Mucosa of rectum (tissue), 2 donors: ENCODE data around the gene AGK.
"Not testable (repeated sequence)": the region's sequence is repeated elsewhere in the genome, so short reads cannot be mapped to it uniquely, and the experiment has no call there.

Experiments used
- H3K27ac ChIP-seq, 2 donors: one replicate each; pipeline ENCODE4 v1.7.0; 2013; ENCODE audit warnings: inconsistent platforms in 2 of 2, low read depth in 2 of 2, low read length in 2 of 2
- H3K27me3 ChIP-seq, 2 donors: one replicate each; pipeline ENCODE4 v1.7.0; 2013; ENCODE audit warnings: low read length in 2 of 2; ENCODE audit not compliant: control insufficient read depth in 2 of 2, insufficient read depth in 2 of 2
- H3K36me3 ChIP-seq, 2 donors: one replicate each; pipeline ENCODE4 v1.7.0; 2013; ENCODE audit warnings: low read length in 2 of 2; ENCODE audit not compliant: control insufficient read depth in 2 of 2, insufficient read depth in 2 of 2
- H3K4me1 ChIP-seq, 2 donors: one replicate each; pipeline ENCODE4 v1.7.0; 2013; ENCODE audit warnings: low read length in 2 of 2, mild to moderate bottlenecking in 1 of 2; ENCODE audit not compliant: control insufficient read depth in 2 of 2, insufficient read depth in 2 of 2
- H3K4me3 ChIP-seq, 2 donors: one replicate each; pipeline ENCODE4 v1.7.0; 2013; ENCODE audit warnings: low read length in 2 of 2
- H3K9ac ChIP-seq, 2 donors: one replicate each; pipeline ENCODE4 v1.7.0; 2013; ENCODE audit warnings: low read length in 2 of 2, low read depth in 1 of 2, mild to moderate bottlenecking in 1 of 2
- H3K9me3 ChIP-seq, 2 donors: one replicate each; pipeline ENCODE4 v1.7.0; 2013; ENCODE audit warnings: low read length in 2 of 2; ENCODE audit not compliant: control insufficient read depth in 2 of 2
- donor health status: healthy.
- donor health status: Normal muscosa, but diverticular disease.

Gene AGK

DNA sequence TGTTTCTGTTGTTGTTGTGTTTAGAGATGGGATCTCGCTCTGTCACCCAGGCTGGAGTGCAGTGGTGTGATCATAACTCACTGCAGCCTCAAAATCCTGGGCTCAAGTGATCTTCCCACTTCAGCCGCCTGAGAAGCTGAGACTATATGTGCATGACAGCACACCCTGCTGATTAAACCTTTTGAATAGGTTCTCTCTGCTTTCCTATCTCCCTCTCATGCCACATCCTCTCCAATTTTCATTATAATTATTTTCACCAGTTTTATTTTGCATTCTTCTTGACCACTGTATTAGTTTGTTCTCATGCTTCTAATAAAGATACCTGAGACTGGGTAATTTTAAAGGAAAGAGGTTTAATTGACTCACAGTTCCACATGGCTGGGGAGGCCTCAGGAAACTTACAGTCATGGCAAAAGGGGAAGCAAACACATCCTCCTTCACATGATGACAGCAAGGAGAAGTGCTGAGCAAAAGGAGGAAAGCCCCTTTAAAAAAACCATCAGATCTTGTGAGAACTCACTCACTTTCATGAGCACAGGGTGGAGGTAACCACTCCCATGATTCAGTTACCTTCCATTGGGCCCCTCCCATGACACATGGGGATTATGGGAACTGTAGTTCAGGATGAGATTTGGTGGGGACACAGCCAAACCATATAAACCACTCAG, 12.9 kb downstream of the AGK start:
- no peak overlapping the region for H3K9ac ChIP-seq
- H3K36me3 ChIP-seq, result peaks cover 18 to 20% of the 10 kb centered on the region in 2 donors
- H3K27me3 ChIP-seq, result no peaks in the 10 kb centered on the region

DNA sequence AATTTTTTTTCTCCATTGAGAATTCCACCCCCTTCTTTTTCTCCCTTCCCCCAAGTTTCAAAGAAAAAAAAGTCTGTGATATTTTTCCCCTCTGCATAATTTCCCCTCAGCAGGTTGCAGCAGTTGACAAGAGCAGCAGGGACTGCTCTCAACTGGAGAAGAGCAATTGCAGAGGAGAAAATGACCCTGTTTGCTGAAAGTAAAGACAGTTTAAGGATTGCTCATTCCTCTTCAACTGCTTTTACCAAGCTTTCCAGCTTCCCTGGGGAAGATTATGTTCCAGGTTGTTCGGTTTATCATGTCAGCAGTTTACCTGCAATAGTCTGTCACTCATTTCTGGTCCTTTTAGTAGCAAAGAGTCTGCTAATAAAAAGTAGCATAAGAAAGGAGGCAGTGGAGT, 16.2 kb downstream of the AGK start:
- no peaks in the 10 kb centered on the region for H3K27me3 ChIP-seq

More for the DNA sequence above, 12.9 kb downstream of the AGK start:
- Histone ChIP-seq H3K27ac (no peak overlapping the region), H3K4me1 (no peaks in the 10 kb centered on the region), H3K4me3 (no peak overlapping the region), H3K9me3 (no peaks in the 10 kb centered on the region)

DNA sequence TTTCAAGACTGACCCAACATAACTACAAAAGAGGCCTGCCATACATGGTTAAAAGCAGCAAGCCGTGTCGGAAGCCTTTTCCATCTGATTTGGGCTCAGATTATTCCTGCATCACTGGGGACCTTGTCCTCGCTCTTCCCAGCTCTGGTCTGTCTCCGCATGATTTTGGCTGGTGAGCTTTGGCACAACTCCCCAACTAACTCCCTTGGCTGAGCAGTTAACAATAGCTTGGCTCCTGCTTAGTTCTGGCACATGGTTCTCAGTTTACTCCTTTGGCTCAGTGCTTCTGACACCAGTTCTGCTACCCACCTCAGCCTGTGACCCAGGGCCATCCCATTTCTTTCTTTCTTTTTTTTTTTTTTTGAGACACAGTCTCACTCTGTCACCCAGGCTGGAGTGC, 17.0 kb downstream of the AGK start:
- no peak overlapping the region for H3K9ac ChIP-seq
- H3K9me3 ChIP-seq, result no peaks in the 10 kb centered on the region
- peaks cover 17 to 18% of the 10 kb centered on the region in 2 donors for H3K36me3 ChIP-seq
- H3K27me3 ChIP-seq, result no peaks in the 10 kb centered on the region
- H3K27ac ChIP-seq, result no peak overlapping the region
- H3K4me3 ChIP-seq, result no peak overlapping the region
- no peaks in the 10 kb centered on the region for H3K4me1 ChIP-seq

More for the DNA sequence above, 16.2 kb downstream of the AGK start:
- Histone ChIP-seq H3K4me1 (no peaks in the 10 kb centered on the region), H3K4me3 (no peak overlapping the region), H3K9me3 (no peaks in the 10 kb centered on the region), H3K36me3 (peaks cover 18 to 20% of the 10 kb centered on the region in 2 donors), H3K9ac (no peak overlapping the region), H3K27ac (no peak overlapping the region)

DNA sequence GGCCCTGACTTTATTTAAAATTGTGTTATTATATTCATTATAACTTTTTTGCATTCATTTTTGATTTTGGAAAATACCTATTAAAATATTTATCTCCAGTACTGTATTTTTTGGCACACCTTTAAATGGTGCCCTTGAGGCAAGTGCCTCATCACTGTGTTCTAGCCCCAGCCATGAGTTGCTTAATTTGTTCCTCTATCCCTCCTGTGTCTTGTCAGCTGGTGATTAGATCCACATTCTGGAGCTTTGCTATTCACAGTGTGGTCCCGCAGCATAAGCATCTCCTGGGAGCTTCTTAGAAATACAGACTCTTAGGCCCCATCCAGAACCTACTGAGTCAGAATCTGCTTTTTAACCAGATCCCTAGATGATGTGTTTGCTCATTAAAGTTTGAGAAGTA, 19.8 kb downstream of the AGK start:
- peaks cover under 1 to 4% of the 10 kb centered on the region in 2 donors for H3K9me3 ChIP-seq
- no peaks in the 10 kb centered on the region for H3K27me3 ChIP-seq
- H3K27ac ChIP-seq, result no peak overlapping the region
- no peaks in the 10 kb centered on the region for H3K4me1 ChIP-seq
- peaks cover 7 to 8% of the 10 kb centered on the region in 2 donors for H3K36me3 ChIP-seq
- no peak overlapping the region for H3K4me3 ChIP-seq
- no peak overlapping the region for H3K9ac ChIP-seq

DNA sequence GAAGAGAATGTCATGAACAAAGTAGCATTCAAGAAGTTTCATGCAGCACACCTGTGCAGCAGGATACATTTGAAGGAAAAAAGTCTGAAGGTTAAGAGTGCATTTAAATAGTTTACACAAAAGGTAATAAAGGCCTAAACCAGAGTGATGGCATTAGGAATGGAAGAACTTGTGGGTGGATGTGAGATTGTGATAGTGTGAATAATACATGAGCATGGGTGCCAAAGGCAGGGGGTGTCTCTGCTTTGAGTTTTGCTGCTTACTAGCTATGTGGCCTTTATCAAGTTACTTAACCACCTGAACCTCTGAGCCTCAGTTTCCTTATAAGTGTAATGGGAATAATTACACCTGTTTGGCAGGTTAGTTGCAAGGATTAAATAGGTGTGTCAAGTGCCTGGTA, 21.0 kb downstream of the AGK start:
- Histone ChIP-seq H3K4me3 (no peak overlapping the region), H3K27ac (no peak overlapping the region), H3K27me3 (no peaks in the 10 kb centered on the region), H3K9me3 (peaks cover 4 to 6% of the 10 kb centered on the region in 2 donors), H3K9ac (no peak overlapping the region), H3K4me1 (no peaks in the 10 kb centered on the region), H3K36me3 (peaks cover 0 to 8% of the 10 kb centered on the region in 2 donors)

DNA sequence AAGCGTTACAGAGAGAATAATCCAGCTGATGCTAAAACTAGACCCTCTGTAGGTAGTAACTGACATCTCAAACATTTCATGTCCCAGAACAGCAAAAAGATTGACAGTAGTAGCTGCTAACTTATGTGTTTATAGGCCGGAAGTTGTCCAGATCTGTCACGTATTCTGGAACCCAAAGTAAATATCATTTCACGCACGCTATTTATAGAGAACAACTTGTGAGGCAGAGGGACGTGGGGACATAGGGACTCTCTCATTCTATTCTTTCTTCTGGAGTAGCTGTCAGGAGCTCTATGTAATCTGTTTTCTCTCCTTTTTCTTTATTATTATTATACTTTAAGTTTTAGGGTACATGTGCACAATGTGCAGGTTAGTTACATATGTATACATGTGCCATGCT, 22.3 kb downstream of the AGK start:
- H3K27ac ChIP-seq, result no peak overlapping the region
- H3K9me3 ChIP-seq, result peaks cover 4 to 6% of the 10 kb centered on the region in 2 donors
- no peak overlapping the region for H3K9ac ChIP-seq
- no peaks in the 10 kb centered on the region for H3K4me1 ChIP-seq
- peaks cover 0 to 8% of the 10 kb centered on the region in 2 donors for H3K36me3 ChIP-seq
- H3K4me3 ChIP-seq, result no peak overlapping the region
- no peaks in the 10 kb centered on the region for H3K27me3 ChIP-seq

DNA sequence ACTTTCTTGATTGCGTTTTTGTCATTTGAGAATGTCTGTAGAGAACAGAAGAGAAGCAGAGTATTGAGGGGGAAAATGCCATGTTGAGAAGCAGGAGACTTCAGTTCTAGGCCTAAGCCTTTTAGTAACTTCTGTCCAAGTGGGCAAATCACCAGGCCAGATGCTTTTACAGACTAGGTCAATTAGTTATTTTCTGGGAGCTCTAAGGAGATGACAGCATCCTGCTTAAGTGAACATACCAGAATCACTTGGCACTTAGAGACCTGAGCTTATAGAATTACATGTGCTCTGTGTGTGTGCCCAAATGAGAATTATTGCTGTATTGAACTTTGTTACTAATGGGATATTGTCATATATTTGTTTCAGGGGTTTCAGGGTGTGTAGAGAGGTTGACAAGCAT, 24.0 kb downstream of the AGK start:
- Histone ChIP-seq H3K27me3 (no peaks in the 10 kb centered on the region), H3K4me3 (no peak overlapping the region), H3K27ac (no peak overlapping the region), H3K36me3 (peaks cover 0 to 8% of the 10 kb centered on the region in 2 donors), H3K9me3 (peaks cover 4 to 7% of the 10 kb centered on the region in 2 donors), H3K4me1 (no peaks in the 10 kb centered on the region), H3K9ac (no peak overlapping the region)

DNA sequence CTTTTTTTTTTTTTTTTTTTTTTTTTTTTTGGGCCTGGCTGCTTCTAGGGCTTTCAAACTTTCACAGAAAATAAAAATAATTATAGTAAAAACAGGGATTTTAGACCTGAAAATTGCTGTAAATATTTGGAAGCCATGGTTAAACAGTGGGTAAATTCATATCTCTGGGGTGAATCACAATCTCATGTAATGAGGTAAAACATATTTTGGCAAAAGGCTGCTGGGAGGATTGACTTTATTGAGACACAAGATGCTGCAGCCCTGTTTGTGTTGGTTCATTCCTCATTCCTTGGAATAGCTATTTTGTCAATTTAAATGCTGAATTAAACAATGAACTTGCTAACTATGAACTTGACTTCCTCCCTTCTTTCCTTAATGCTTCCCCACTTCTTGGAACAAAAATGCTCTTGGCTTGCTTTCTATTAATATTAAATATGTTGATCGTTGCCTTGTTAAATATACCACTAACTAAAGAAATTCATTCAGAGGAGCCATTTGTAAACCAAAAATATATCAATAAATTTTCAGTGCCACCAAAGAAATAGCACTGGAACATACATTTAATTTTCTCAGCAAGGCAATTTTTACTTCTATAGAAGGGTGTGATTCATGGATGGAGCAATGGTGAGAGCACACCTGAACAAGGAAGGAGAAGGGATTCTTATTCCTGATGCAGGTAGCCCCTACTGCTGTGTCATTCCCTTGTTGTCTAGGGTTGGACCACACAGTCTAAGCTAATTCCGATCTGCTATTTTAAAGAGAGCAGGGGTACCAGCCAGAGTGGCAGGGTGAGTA, 24.6 kb downstream of the AGK start:
- peaks cover 4 to 7% of the 10 kb centered on the region in 2 donors for H3K9me3 ChIP-seq
- H3K9ac ChIP-seq, result no peak overlapping the region
- H3K4me1 ChIP-seq, result no peaks in the 10 kb centered on the region
- peaks cover 0 to 8% of the 10 kb centered on the region in 2 donors for H3K36me3 ChIP-seq
- no peak overlapping the region for H3K27ac ChIP-seq
- no peak overlapping the region for H3K4me3 ChIP-seq
- no peaks in the 10 kb centered on the region for H3K27me3 ChIP-seq

DNA sequence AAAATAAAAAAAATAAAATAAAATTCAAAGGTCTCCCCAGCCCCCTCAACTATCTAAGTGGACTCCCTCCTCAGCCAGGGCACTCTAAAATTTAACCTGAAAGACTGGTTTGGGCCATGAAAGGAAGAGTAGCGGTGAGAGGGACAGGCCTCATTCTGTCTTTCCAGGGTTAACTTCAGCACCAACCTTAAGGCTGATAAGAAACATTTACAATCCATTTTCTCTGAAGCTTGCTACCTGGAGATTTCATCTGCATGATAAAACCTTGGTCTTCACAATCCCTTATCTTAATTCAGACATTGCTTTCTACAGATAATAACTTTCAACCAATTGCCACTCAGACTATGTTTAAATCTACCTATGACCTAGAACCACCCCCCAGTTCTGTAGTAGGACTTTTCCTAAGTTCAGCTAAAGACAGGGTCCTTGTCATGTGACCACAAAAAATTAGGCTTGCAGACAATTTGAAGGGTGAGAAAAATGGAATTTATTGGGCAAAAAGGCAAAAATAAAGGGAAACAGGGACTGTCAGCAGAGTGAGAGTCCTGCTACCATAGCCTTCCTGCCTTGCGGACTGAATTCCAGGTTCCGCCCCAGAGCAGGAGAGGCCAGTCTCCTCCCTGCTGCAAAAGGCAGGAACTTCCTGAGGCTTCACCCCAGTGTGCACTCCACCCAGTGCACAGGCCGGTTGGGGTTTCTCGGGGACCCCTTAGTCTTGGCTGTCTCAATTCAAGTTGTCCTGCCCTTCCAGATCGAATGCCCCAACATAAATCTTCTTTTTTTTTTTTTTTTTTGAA, 26.0 kb downstream of the AGK start:
- no peak overlapping the region for H3K9ac ChIP-seq
- no peaks in the 10 kb centered on the region for H3K4me1 ChIP-seq
- H3K9me3 ChIP-seq, result peaks cover 4 to 7% of the 10 kb centered on the region in 2 donors
- no peak overlapping the region for H3K4me3 ChIP-seq
- H3K36me3 ChIP-seq, result peaks cover 0 to 8% of the 10 kb centered on the region in 2 donors
- H3K27me3 ChIP-seq, result no peaks in the 10 kb centered on the region
- no peak overlapping the region for H3K27ac ChIP-seq

DNA sequence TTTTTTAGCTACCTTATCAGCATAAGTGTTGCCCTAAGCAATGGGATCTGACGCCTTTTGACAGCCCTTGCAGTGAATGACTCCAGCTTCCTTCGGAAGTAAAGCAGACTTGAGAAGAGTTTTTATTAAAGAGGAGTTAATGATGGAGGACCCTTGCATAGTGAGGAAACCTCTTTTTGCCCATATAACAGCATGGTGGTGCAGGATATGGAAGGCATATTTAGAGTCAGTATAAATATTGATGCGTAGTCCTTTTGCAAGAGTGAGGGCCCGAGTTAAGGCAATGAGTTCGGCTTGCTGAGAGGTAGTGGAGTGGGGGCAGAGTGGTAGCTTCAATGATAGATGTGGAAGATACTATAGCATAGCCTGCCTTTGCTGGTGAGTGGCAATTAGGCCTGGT, 28.7 kb downstream of the AGK start:
- H3K36me3 ChIP-seq, H3K9ac ChIP-seq, H3K4me3 ChIP-seq, H3K4me1 ChIP-seq, H3K27me3 ChIP-seq, H3K9me3 ChIP-seq, H3K27ac ChIP-seq: not testable (repeated sequence)
